Stimulated activated CD8-positive, alpha-beta memory T cell treated with anti-CD3 and anti-CD28 coated beads, Interleukin-2, amount 100 ng/mL, for 1 hour (primary cell): ENCODE data around the gene SSR1.
"Not testable (repeated sequence)": the region's sequence is repeated elsewhere in the genome, so short reads cannot be mapped to it uniquely, and the experiment has no call there.

Experiments used
- DNase-seq, 2 donors: peaks; one replicate each; pipeline ENCODE4 v3.0.0-alpha.2; 2020; ENCODE audit warnings: low read depth in 2 of 2

SSR1 gene

DNA sequence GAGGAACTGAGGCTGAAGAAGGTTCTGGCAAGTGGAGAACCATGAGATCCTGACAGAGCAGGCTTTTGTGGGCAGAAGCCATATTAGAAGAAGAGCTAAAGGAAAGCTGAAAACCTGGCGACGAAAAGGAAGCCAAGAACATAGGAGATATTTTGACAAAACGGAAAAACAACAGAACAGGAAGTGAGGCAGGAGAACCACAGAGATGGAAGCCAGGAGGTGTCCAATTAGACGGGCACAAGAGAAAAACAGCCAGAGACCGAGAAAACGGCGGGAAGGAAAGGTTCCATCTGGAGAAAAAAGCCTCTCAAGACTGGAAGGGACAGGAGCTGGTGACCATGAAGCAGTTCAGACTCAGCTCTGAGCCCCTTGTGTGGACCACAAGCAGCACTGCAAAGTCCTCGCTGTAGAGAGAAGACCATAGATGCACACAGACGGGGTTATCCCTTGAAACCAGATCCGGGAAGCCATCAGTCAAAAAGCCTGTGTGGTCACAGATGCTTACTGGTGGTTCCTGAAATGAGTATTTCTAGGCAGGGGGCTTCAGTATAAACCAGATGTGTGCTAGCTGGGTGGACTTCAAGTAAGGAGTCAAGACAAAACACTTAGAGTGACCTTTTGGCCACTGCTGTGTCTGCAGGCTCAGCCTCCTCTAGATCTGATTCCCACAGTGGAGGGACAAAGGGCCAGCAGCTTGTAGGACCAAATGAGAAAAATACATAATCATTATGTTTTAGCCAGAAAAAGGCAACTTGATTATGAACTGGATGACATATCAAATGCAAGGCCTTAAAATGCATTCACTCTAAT is 30.7 kb downstream of the SSR1 start:
- no peak for DNase-seq

DNA sequence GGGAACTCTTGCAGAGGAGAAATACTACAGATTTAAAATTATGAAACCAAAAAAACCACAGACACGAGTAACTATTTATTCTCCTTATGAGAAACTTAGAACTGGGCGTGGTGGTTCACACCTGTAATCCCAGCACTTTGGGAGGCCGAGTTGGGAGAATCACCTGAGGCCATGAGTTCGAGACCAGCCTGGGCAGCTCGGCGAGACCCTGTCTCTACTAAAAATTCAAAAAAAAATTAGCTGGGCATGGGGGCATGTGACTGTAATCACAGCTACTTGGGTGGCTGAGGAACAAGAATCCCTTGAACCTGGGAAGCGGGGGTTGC is 36.8 kb downstream of the SSR1 start:
- no peak for DNase-seq

DNA sequence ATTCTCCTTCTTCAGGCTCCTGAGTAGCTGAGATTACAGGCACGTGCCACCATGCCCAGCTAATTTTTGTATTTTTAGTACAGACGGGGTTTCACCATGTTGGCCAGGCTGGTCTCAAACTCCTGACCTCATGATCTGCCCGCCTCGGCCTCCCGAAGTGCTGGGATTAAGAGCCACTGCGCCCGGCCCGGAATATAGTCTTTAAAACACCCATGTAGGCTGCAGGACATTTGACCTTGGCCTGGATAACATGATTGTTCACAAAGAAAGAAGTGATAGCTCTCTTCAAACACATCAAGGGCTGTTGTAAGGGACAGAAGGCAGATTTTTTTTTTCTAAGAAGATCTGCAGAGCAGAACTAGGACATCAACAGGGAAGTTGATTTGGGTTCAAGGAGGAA is 38.5 kb downstream of the SSR1 start:
- DNase-seq = not testable (repeated sequence)

DNA sequence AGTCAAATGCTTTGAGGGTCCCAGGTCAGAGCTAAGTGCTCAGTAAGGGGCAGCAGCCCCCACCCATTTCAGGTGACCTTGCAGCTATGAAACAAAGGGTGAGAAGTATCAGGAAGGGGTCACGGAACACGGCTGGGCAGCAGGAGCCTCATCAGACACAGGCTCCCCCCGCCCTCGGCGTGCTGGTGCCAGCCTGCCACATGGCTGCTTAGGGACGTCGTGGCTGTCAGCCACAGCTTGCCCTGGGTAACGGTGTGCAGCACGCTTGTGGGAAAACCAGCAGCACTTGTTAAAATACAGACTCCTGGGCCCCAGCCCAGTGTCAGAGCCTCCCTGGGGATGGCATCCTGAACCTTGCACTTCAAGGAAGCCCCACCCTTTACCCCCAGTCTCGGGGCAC is 39.3 kb downstream of the SSR1 start:
- no peak for DNase-seq

DNA sequence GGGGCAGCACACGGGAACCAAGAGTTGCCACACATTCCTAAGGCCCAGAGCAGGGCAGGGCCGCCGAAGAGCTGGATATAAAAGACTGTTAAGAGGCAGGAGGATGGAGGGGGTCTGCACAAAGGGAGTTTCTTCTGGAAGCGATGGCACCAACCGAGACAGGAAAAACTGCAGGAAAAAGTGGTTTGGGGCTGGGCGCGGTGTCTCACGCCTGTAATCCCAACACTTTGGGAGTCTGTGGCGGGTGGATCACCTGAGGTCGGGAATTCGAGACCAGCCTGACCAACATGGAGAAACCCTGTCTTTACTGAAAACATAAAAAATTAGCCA is 41.8 kb downstream of the SSR1 start:
- no peak for DNase-seq

DNA sequence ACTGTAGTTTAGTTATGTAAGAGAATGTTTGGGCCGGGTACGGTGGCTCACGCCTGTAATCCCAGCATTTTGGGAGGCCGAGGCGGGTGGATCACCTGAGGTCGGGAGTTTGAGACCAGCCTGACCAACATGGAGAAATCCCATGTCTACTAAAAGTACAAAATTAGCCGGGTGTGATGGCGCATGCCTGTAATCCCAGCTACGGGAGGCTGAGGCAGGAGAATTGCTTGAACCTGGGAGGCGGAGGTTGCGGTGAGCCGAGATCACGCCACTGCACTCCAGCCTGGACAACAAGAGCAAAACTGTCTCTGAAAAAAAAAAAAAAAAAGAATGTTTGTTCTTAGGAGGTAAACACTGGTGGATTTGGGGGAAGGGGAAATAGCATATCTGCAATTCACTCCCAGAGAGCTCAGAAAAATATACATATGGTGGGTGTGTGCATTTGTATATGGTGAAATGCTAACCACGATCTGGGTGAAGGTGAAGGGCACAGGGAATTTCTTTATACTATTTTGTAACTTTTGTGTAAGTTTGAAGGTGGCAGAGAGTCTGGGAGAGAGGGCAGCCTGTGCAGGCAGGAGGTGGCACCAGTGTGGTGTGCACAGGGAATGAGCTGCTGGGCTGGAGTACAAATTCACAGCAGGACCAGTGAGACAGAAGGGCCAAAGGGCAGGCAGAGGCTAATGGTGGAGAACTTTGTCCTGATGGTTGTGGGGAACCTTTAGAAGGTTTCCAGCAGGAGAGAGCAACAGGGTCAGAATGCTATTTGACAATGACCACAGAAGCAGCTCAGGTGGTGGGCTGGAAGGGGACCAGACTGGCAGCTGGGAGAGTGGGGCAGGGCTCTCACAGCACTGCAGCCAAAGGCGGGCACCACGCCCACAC is 42.4 kb downstream of the SSR1 start:
- DNase-seq = no peak

DNA sequence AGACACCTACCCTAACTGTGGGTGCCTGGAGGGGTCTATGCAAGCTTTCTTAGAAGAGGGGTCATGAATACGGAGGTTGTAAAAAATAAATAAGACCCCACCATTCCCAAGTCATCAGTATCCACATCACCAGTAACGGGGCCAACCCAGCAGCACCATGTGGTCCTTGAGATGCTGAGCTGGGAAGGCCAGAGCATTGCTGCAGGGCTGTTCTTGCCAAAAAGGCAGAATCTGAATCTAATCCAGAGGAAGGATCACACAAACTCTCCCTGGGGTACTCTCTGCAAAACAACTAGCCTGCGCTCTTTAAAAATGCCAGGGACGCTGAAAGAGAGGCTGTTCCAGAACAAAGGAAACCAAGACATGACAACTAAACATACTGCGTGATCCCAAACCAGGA is 43.2 kb downstream of the SSR1 start:
- no peak for DNase-seq

DNA sequence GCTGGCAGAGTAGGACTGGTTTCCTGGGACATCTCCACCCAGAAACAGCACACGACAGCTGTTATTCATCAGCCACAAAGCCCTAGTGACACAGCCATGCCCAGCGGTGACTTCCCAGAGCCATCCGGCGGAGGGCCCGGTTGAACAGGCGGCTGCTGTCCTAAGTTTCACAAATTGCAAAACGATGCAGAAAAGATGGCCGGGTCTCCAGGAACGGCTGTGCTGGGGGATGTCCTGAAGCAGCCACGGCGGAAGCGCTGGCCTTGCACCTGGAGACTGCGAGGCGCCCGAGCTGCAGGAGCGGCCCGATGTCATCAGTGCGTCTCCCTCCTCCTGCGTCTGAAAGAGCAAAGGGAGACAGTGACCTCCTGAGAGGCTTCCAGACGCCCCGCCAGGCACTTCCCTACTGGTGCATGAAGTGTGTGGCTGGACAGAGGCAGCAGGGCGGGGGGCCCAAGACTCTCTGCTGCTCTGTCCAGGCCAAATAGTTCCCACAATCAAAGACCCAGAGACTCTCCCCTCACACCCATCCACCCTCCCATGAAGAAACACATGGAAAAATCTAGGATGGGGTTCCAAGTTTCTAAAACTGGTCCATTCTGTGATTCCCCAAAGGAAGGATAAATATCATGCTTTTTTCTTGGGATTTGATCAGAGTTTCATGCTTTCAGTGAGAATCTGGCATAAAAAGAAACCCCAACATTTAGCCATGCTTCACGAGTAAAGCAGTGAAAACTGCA is 44.0 kb downstream of the SSR1 start:
- no peak for DNase-seq

DNA sequence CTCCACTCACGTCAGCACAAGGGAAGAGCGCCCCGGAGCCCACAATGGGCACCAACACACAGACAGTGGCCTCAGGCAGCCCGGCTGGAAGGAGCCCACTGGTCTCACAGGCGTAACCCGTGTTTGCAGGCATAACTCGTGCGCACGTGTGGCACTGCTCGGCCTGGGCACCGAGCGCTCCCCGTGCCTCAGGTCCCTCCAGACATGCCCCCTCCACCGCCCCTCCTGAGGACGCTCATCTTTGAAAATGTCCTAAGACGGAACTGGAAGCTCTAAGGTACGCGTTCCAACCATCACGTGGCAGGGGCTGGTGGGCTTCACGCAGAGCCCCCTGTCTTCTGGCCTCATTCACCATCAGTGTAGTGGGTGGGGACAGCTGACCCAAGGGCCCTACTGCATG is 44.6 kb downstream of the SSR1 start:
- no peak for DNase-seq

DNA sequence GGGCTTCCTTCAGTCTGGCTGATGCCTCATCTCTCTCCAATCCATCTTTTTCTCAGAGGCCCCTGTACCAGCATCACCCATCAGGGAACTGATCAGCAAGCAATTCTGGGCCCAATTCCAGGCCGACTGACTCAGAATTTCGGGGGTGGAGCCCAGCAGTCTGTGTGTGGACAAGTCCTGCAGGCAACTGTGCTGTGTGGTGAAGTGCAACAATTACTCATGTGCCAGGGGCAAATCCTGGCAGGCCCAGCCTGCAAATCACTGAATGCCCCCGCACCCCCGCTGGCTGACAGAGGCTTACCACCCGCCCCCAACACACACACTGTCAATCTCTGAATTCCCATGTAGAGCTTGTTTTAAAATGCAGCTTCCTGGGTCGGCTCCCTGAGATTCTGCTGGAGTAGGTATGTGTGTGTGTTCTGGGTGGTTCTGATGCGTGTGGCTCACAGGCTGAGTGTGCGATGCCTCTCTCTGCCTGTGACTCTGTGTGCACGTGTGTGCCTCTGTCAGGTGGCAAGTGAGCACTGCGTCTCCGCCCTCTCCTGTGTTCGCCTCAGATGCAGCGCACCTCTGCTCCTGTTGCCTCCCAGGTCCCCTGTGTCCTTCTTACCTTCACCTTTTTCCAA is 45.4 kb downstream of the SSR1 start:
- DNase-seq = no peak

DNA sequence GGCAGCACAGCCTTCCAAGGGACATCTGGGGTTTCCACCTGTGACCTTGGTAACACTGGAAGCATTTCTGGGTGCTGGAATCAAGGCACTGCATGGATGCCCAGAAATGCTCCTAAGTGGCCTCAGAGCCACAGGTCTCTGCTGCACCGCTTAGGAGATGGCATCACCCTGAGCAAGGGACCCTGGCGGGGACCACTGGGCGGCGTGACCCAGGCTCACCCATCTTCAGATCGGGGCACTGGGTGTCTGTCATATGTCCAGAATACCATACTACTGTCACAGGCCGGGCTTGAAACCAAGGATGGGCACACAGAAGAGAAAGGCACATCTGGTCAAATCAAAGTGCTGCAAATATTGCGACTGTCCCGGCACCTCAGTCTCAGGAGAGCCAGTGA is 45.9 kb downstream of the SSR1 start:
- DNase-seq = no peak

DNA sequence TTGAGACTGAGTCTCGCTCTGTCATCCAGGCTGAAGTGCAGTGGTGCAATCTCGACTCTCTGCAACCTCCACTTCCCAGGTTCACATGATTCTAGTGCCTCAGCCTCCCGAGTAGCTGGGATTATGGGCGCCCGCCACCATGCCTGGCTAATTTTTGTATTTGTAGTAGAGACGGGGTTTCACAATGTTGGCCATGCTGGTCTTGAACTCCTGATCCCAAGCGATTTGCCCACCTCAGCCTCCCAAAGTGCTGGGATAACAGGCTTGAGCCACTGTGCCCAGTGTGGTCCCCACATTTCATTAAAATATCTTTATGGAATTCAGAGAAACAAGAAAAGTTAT is 47.6 kb downstream of the SSR1 start:
- DNase-seq = not testable (repeated sequence)

DNA sequence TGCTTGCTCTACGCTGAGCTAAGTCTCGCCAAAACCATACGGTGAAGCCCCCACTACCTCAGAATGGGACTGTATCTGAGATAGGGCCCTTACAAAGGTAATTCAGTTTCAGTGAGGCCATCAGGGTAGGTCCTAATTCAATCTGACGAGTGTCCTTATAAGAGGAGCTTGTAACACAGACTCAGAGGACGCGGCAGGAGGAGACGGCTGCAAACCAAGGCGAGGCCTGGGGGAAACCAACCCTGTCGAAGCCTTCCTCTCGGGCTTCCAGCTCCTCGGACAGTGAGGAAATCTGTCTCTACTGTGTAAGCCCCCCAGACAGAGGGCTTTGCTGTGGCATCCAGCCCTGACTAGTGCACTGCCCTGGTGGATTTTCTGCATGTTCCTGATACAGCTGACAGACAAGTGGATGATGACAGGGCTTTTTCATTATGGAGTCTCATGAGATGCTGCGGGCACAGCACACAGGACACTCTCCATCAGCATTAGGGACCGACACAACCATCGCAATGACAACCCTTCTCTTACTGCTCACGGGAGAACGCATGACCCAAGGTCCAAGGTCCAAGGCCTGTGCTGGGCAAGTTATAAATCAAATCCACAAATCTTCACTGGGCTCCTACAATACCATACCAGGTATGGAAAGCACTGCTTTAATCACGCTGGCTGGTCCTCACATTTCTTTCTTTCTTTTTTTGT is 48.2 kb downstream of the SSR1 start:
- DNase-seq = no peak

DNA sequence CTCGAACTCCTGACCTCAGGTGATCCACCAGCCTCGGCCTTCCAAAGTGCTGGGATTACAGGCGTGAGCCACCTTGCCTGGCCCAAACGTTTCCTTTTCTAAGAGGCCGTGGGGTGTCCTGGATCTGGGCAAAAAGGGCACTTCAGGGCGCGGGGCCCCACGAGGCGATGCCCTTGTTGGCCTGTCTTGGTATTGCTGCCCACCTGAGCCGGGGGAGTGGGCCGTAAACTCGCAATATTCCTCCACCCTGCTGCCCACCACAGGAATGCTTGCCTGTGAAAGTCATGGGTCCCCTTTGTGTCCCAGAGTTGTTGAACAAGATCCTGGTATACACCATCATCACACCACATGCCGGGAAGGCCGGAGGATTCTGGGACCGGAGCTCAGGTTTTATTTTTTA is 49.0 kb downstream of the SSR1 start:
- no peak for DNase-seq

DNA sequence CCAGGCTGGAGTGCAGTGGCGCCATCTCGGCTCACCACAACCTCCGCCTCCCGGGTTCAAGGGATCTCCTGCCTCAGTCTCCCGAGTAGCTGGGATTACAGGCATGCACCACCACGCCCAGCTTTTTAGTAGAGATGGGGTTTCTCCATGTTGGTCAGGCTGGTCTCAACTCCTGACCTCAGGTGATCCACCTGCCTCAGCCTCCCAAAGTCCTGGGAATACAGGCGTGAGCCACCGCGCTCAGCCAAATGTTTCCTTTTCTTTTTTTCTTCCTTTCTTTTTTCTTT is 49.5 kb downstream of the SSR1 start:
- DNase-seq = not testable (repeated sequence)

DNA sequence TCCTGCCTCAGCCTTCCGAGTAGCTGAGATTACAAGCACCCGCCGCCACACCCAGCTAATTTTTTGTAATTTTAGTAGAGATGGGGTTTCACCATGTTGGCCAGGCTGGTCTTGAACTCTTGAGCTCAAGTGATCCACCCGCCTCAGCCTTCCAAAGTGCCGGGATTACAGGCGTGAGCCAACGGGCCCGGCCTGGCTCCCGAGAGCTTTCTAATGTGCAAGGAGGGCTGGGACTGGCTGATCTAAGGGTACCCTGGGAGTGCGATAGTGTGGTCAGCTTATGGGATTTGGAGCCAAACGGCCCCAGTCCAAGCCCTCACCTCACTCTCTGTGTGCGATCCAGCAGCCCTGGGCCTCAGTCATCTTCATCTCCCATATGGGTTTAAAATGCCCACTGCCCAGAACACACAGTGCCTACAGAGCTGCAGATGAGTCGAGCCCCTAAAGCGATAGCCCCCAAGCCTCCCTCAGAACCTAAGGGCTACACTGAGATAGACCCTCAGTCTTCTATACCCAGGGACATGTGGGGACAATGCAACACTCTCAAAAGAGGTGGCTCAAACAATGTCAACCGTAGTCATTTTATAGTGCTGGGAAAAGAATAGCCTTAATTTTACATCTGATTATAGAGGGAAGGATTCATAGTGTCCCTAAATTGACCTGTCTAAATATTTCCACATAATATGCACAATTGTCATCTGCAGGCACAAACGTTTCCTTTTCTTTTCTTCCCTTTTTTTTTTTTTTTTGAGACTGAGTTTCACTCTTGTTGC is 50.1 kb downstream of the SSR1 start:
- no peak for DNase-seq

DNA sequence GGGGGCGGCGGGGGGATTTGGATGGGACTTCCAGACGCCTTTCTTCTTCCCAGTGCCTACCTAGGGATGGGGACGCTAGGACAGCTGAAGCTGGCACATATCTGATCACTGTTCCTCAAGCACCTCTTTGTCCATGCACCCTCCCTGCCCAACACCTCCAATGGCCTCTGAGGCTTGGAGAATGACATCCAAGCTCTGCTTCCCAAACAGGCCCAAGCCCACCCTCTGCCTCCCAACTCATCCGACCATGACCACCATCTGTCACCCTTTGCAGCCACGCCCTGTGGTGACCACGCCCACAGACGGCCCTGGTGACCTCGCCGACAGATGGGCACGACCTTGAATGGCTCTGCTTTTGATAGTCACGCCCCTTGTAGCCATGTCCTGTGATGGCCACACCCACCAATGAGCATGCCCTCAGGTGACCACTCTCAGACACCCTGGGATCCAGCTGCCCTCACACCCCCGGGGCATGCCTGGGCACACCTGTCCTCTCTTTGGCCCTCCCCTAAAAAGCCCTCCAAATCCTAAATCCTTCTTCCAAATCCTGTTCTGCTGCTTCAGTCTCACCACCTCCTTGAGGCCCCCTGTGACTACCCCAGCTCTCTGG is 51.0 kb downstream of the SSR1 start:
- no peak for DNase-seq

DNA sequence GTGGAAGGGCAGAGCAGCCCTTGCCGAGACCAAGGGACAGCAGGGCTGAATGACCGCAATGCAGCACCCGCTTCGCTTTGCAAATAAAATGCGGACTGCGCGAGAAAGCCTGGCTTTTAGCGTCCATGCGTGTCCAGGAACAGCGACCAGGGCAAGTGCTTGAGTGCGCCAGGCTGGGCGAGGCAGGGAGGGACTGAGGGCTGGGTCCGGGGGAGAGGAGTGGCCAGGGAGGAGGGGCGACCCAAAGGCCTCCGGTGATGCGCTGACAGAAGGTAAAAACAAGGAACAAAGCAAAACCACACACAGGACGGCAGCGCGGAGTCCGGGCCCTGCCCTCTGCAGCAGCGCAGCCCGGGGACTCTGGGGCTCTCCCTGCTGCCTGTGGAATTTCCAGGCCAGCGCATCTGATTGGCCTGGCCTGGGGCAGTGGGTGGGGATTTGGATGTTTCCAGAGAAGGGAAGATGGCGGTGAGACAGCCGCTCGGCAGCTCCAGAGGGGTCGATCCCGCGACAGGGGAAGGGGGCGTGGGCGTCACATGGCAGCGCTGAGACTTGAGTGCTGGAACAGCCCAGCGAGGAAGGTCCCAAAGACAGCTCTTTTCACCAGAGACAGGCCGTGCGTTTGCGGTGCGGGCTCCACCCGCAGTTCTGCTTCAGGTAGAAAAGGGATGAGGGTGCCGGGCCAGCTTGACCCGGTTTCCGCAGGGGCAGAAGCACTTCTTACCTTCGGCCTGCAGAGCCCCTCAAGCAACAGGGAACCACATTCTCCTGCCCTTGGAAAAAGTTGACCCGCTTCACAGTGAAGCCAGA is 51.8 kb downstream of the SSR1 start:
- DNase-seq = no peak

DNA sequence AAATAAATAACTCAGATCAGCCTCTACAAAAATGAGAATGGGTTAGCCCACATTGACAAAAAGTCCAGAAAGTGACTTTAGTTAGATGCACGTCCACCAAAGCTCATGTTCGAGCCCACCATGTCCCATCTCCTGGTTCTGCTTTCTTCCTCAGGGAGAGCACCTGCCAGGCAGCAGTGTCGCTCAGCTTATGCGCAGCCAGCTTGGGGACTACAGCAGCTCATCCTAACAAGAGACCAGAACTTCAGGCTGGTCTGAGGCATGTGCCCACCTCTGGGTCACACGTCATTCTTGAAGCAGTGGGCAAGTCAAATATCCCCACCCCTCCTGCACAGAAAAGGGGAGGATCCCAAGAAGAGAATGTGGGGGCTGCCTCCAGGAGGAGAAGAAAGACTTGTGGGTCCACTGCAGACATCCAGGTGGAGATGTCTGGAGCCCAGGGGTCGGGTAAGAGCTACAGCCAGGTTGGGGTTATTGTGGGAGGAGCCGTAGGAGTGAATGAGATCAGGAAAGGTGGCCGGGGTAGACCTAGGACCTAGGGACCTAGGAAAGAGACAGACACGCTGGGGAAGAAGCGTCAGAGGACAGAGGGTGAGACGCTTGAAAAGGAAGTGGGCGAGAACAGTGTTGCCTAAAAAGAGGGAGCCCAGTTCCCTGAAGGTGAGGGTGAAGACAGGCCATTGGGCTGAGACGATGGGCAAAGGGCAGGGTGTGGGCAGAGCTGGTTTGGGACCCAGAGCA is 52.5 kb downstream of the SSR1 start:
- no peak for DNase-seq
